HepG2 (cell line): ENCODE measurements around the gene ABCA4. TPM values are rescaled to one million over a fixed set of nuclear protein-coding genes. Genes with fewer than 3 reads are reported as not detected.

Experiments used
- E2F2 ChIP-seq: sonication (generic); formaldehyde crosslinking; IDR thresholded peaks from 2 replicates; pipeline ENCODE4 v1.4.0; 2020; ENCODE audit warnings: missing genetic modification reagents, borderline replicate concordance
- ELF3 ChIP-seq: IDR thresholded peaks from 2 replicates; pipeline ENCODE4 v1.6.1; 2016; ENCODE audit warnings: missing genetic modification reagents, missing compliant biosample characterization
- GZF1 ChIP-seq: sonication (generic); formaldehyde crosslinking; IDR thresholded peaks from 2 replicates; pipeline ENCODE4 v1.5.1; 2020; ENCODE audit warnings: mild to moderate bottlenecking, missing genetic modification reagents
- HMGA1 ChIP-seq: sonication (generic); formaldehyde crosslinking; conservative IDR thresholded peaks from 2 replicates; pipeline ENCODE4 v1.4.0; 2020; ENCODE audit warnings: missing genetic modification reagents
- HNF1A ChIP-seq, 2 experiments: sonication (generic) in 1 of 2; formaldehyde crosslinking in 1 of 2; IDR thresholded peaks; 2 replicates each; pipeline versions ENCODE4 v1.4.0 to v1.6.1; 2016 to 2020; ENCODE audit warnings: borderline replicate concordance in 1 of 2, low read depth in 1 of 2, mild to moderate bottlenecking in 1 of 2, missing genetic modification reagents in 1 of 2
- JARID2 ChIP-seq: sonication (generic); formaldehyde crosslinking; IDR thresholded peaks from 2 replicates; pipeline ENCODE4 v1.8.1; 2023; ENCODE audit warnings: missing genetic modification reagents, inconsistent platforms; ENCODE audit not compliant: insufficient replicate concordance
- KDM5B ChIP-seq: sonication (generic); formaldehyde crosslinking; IDR thresholded peaks from 2 replicates; pipeline ENCODE4 v1.4.0; 2020; ENCODE audit warnings: missing genetic modification reagents, mild to moderate bottlenecking, borderline replicate concordance
- PHF21A ChIP-seq: sonication (generic); formaldehyde crosslinking; IDR thresholded peaks from 2 replicates; pipeline ENCODE4 v1.5.0; 2020; ENCODE audit warnings: mild to moderate bottlenecking, missing genetic modification reagents
- SMC3 ChIP-seq: IDR thresholded peaks from 2 replicates; pipeline ENCODE4 v1.6.1; 2011; ENCODE audit warnings: low read length, improper control_type of control experiment
- ZBTB46 ChIP-seq: sonication (generic); formaldehyde crosslinking; IDR thresholded peaks from 2 replicates; pipeline ENCODE4 v1.4.0; 2020; ENCODE audit warnings: mild to moderate bottlenecking, missing genetic modification reagents, borderline replicate concordance
- ZC3H4 ChIP-seq: sonication (generic); formaldehyde crosslinking; IDR thresholded peaks from 2 replicates; pipeline ENCODE4 v1.4.0; 2020; ENCODE audit warnings: missing genetic modification reagents, borderline replicate concordance
- ZNF317 ChIP-seq: sonication (generic); formaldehyde crosslinking; IDR thresholded peaks from 2 replicates; pipeline ENCODE4 v1.5.0; 2020; ENCODE audit warnings: mild to moderate bottlenecking, missing genetic modification reagents
- ZNF326 ChIP-seq: sonication (generic); formaldehyde crosslinking; IDR thresholded peaks from 2 replicates; pipeline ENCODE4 v1.4.0; 2020; ENCODE audit warnings: missing genetic modification reagents, borderline replicate concordance
- ZNF44 ChIP-seq: sonication (generic); formaldehyde crosslinking; IDR thresholded peaks from 2 replicates; pipeline ENCODE4 v1.5.1; 2020; ENCODE audit warnings: mild to moderate bottlenecking, missing genetic modification reagents
- ZNF605 ChIP-seq: sonication (generic); formaldehyde crosslinking; IDR thresholded peaks from 2 replicates; pipeline ENCODE4 v1.8.0; 2022; ENCODE audit warnings: mild to moderate bottlenecking, missing genetic modification reagents
- ZNF678 ChIP-seq: sonication (generic); formaldehyde crosslinking; IDR thresholded peaks from 2 replicates; pipeline ENCODE4 v1.4.0; 2020; ENCODE audit warnings: mild to moderate bottlenecking, missing genetic modification reagents
- polyA plus RNA-seq, 8 experiments: library from polyadenylated mRNA; depleted of rRNA in 3 of 8; stranded (reverse) in 7 of 8; unstranded in 1 of 8; fragments of >200 nt; fragmentation: Illumina TruSeq in 4 of 8; extraction: Trizol in 4 of 8; gene quantifications; 2 replicates each; pipeline versions ENCODE4 v1.2.1 to v1.2.3, GENCODE V29; 2011 to 2016; ENCODE audit warnings: low read depth in 4 of 8, missing spikeins in 1 of 8, mixed read lengths in 1 of 8; ENCODE audit not compliant: insufficient read depth in 1 of 8
- total RNA-seq, 5 experiments: library from RNA; depleted of rRNA; stranded (reverse); fragments of >200 nt; fragmentation: Illumina TruSeq; extraction: Trizol; gene quantifications; 2 replicates each; pipeline ENCODE4 v1.2.3, GENCODE V29; 2016; ENCODE audit warnings: low read depth in 1 of 5
- TF ChIP-seq, protein P1 (sequence below): sonication (generic); formaldehyde crosslinking; IDR thresholded peaks from 2 replicates; pipeline ENCODE4 v1.5.0; 2020; ENCODE audit warnings: mild to moderate bottlenecking, missing genetic modification reagents
- TF ChIP-seq, protein P2 (sequence below): sonication (generic); formaldehyde crosslinking; IDR thresholded peaks from 2 replicates; pipeline ENCODE4 v1.9.0; 2021; ENCODE audit warnings: missing genetic modification reagents, mild to moderate bottlenecking, borderline replicate concordance

The ABCA4 gene
- total and polyA plus RNA-seq, 2 of the 13 experiments (the other 11 are each of a cell fraction or from before 2014, with no cell fraction given) = 0.24 to 0.67 TPM

DNA sequence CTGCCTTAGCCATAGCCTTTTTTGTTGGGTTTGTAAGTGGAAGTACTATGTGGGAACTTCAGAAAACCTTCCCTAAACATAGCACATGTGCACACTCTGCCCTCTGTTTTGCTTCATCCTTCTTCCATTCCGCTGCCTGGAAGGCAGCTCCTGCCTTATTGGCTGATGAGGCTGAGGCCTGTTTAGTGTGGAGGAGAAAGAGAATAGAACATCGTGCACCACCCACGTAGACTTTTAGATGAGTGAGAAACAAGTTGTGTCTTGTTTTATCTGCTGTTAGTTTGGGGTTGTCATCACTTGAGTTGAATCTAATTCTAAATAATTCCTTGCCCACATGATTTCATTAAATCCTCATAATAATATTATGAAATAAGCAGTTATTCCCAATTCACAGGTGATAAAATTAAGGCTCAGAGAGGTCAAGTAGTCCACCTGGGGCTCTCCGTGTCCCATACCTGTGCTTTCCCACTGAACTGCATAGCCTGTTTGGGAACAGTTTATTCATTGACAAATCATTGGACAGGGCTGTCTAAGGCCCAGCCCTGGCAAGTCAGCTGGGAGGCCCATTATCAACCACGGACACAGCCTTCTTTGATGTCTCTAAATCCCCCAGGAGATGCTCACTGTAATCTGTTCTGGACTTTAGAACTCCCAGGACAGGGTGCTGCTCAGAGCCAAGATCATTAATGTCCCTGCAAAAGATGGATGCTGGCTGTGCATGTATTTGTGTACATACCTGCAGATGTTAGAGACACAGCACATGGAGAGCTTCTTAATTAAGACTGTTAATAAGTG lies 93.0 kb downstream of the ABCA4 start (continued):
- TF ChIP-seq, protein P1, sequence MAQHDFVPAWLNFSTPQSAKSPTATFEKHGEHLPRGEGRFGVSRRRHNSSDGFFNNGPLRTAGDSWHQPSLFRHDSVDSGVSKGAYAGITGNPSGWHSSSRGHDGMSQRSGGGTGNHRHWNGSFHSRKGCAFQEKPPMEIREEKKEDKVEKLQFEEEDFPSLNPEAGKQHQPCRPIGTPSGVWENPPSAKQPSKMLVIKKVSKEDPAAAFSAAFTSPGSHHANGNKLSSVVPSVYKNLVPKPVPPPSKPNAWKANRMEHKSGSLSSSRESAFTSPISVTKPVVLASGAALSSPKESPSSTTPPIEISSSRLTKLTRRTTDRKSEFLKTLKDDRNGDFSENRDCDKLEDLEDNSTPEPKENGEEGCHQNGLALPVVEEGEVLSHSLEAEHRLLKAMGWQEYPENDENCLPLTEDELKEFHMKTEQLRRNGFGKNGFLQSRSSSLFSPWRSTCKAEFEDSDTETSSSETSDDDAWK (CRISPR knock-in tag) = no peak
- TF ChIP-seq ZNF326 (CRISPR knock-in tag) = no peak
- TF ChIP-seq GZF1 (CRISPR knock-in tag) = no peak
- TF ChIP-seq JARID2 (CRISPR knock-in tag) = no peak
- TF ChIP-seq ZNF605 = no peak
- no peak for TF ChIP-seq HMGA1
- TF ChIP-seq PHF21A (CRISPR knock-in tag) = peak; percentile 81
- no peak for TF ChIP-seq ZBTB46 (CRISPR knock-in tag)
- no peak for TF ChIP-seq ZC3H4 (CRISPR knock-in tag)
- TF ChIP-seq SMC3 = no peak
- no peak for TF ChIP-seq KDM5B
- TF ChIP-seq, protein P2, sequence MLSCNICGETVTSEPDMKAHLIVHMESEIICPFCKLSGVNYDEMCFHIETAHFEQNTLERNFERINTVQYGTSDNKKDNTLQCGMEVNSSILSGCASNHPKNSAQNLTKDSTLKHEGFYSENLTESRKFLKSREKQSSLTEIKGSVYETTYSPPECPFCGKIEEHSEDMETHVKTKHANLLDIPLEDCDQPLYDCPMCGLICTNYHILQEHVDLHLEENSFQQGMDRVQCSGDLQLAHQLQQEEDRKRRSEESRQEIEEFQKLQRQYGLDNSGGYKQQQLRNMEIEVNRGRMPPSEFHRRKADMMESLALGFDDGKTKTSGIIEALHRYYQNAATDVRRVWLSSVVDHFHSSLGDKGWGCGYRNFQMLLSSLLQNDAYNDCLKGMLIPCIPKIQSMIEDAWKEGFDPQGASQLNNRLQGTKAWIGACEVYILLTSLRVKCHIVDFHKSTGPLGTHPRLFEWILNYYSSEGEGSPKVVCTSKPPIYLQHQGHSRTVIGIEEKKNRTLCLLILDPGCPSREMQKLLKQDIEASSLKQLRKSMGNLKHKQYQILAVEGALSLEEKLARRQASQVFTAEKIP (CRISPR knock-in tag) = no peak
- no peak for TF ChIP-seq ZNF678 (CRISPR knock-in tag)
- no peak; the same call in 1 of the 2 replicates for TF ChIP-seq HNF1A (IDR thresholded peaks at IDR 0.05; ENCODE audit: low read depth)
- peak; percentile 54; the same call in 1 of the 2 replicates for TF ChIP-seq HNF1A (CRISPR knock-in tag; IDR thresholded peaks at IDR 0.05; ENCODE audit: borderline replicate concordance)
- no peak for TF ChIP-seq E2F2
- TF ChIP-seq ELF3 (CRISPR knock-in tag) = no peak
- TF ChIP-seq ZNF317 = no peak
- TF ChIP-seq ZNF44 (CRISPR knock-in tag) = no peak
